ENCODE data around the gene SFXN5.

The SFXN5 gene

DNA sequence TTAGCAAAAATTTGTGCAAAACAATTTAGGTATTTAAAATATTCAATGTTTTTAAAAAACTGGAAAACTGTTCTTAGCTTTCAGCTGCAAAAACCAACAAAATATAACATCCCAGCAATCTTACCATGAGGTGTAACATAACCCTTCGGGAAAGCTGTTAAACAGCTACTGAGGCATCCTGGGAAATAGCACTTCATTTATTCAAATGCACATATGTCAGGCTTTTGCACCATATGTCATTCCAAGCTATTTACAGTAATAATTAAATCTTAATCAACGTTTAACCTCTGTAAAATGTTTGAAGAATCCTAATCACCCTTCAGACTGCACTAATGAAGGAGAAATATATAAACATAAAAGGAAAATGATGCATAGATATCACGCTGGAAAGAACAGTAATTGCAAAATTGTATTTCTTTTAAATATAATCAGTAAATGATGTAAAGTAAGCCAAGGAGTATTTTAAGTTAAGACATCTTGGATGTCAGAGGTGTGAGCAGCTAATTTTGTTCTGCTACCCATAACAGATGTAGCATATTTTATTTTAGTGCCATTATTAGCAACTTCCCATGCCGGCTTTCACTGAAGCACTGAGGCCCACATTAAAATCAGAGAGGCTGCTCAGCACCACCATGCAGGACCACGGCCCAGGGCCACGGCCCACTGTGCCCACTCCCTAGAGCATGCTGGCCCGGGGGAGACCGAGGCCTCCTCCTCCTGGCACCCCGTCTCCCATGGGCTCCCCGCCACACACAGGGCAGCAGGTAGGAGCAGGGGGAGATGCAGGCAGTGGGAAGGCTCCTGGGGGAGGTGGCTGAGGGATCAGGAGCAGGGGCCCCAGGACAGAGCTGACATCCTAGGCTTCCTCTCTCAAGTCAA is 123.3 kb downstream of the SFXN5 start:
- TF ChIP-seq, protein P1, sequence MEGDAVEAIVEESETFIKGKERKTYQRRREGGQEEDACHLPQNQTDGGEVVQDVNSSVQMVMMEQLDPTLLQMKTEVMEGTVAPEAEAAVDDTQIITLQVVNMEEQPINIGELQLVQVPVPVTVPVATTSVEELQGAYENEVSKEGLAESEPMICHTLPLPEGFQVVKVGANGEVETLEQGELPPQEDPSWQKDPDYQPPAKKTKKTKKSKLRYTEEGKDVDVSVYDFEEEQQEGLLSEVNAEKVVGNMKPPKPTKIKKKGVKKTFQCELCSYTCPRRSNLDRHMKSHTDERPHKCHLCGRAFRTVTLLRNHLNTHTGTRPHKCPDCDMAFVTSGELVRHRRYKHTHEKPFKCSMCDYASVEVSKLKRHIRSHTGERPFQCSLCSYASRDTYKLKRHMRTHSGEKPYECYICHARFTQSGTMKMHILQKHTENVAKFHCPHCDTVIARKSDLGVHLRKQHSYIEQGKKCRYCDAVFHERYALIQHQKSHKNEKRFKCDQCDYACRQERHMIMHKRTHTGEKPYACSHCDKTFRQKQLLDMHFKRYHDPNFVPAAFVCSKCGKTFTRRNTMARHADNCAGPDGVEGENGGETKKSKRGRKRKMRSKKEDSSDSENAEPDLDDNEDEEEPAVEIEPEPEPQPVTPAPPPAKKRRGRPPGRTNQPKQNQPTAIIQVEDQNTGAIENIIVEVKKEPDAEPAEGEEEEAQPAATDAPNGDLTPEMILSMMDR (IDR thresholded peaks at IDR 0.05; ENCODE audit: control extremely low read depth, extremely low read depth, low read depth, missing control alignments) = no peak
- no peak for DNase-seq (ENCODE audit: extremely low spot score)
- ChIA-PET POLR2A (no interaction called here), CTCF (interaction anchor here (1.0 to 2.0 kb wide), 7 partner anchors 8 to 230 kb away, joined by 3 to 9 read pairs (median 4); no protein-coding TSS in a partner anchor)

DNA sequence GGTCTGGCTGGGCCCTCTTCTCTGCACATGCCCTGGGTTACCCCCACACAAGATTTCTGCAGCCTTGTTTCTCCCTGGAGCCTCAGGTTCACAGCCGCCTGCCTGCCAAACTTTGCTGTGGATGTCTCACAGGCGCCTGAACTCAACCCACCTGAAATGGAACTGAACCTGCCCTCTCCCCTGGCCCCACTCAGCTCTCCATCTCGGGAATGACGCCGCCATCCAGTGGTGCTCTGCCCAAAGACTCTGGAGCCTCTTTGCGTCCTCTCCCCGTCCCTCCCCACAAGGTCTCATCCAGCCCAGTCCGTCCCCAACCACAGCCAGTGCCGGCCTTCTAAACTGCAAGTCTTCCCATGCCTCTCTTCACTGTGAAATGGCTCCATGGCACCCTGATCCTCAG is 125.0 kb downstream of the SFXN5 start:
- CTCF ChIA-PET = interaction anchor here (1.1 to 1.7 kb wide), 3 partner anchors 27 to 54 kb away, joined by 3 to 9 read pairs (median 4); no protein-coding TSS in a partner anchor
- POLR2A ChIA-PET = no interaction called here
- TF ChIP-seq, protein P1 (IDR thresholded peaks at IDR 0.05; ENCODE audit: control extremely low read depth, extremely low read depth, low read depth, missing control alignments) = no peak
- DNase-seq (ENCODE audit: extremely low spot score) = no peak

DNA sequence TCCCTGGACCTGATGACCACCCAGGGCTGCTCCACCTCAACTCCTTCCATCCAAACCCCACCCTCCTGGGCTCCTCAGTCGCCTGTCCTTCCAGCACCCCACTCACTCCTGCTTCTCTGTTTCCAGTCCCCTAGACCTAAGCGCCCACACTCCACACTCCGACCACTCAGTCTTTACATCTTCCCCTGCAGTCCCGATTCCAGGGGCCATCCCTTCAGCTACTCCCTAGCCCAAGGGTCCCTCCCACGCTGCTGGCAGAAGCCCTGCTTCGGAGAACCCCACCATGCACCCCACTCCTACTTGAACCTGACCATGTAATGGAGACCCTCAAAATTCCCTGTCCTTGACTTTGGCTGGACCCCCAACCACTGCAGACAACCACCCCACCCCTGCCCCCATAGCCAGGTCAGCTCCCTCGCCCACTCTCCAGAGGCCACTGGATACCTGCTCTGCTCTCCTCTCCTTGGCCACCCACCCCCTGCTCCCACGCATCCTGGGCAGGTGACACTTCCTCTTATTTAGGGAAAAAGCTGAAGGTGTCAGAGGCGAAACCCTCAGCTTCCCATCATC is 126.0 kb downstream of the SFXN5 start:
- CTCF ChIA-PET = no interaction called here
- no peak for DNase-seq (ENCODE audit: extremely low spot score)
- POLR2A ChIA-PET = no interaction called here
- TF ChIP-seq, protein P1 (IDR thresholded peaks at IDR 0.05; ENCODE audit: control extremely low read depth, extremely low read depth, low read depth, missing control alignments) = no peak

DNA sequence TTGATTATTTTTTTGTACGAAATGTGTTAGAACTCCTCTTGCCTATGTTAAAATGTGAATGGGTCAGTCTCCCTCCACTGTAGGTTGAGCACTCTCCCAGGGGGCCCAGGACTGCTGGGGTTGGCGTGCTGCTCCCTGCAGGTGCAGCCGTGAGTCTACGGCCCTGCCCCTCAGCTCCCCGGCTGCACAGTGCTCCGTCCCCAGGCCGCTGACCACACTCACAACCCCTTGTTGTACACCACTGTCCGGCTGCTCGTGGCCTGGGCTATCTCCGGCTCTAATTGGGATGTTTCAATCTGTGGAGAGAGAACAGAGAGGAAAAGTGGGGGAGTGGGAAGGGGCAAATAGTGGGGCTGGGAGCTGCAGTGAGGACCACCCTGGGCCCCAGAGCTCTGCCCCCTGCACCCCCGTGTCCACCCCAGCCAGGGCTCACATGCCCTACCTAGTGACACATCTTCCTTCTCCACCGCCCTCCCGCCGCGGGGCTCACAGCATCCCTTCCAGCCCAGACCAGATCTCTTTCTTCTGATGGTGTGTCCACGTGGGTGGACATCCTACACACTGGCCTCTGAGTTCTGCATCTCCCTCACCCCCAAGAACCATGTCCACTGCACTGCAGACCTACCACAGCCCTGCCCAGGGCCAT is 126.6 kb downstream of the SFXN5 start:
- TF ChIP-seq, protein P1 (IDR thresholded peaks at IDR 0.05; ENCODE audit: control extremely low read depth, extremely low read depth, low read depth, missing control alignments) = no peak
- DNase-seq (ENCODE audit: extremely low spot score) = no peak
- ChIA-PET POLR2A (no interaction called here), CTCF (interaction anchor here (0.8 kb wide), 1 partner anchor 232 kb away, joined by 3 read pairs; no protein-coding TSS in a partner anchor)

DNA sequence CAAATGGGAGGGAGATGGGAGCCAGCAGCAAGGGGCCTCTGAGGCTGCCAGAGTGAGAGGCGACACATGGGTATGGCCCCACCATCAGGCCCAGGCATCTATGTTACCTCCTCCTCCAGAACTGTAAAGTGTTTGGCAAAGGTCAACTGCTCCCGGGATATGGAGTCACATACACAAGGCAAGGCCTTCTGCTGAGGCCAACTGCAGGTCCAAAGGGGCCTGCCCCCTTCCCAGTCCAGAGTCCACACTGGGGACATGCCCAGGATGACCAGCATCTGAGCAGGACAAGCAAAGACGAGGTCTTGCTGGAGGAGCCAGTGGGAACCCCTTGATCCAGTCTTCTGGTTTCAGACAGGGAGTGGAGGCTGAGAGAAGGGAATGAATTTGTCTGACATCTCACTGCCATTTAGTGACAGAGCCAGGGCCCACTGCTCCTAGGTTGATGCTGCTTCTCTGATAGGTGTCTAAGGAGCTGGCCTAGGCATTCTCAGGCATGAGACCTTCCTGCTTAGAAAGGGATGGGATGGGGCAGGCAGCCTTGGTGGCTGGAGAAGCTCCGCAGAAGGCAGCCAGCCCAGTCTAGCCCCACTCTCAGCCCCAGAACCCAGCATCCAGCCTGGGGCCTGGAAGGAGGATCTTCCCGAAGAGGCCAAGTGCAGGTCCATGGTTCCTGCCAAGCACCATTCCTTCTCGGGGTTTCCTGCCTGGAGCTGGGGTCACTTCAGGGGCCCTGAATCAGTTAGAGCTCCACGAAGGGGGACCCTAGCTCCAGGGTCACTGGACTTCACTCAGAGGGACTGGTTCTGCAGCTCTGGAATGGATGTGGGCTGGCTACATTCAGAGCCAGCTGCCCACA is 127.7 kb downstream of the SFXN5 start:
- ChIA-PET CTCF (interaction anchor here (0.8 to 1.6 kb wide), 3 partner anchors 221 to 234 kb away, joined by 3 to 4 read pairs (median 3); no protein-coding TSS in a partner anchor), POLR2A (no interaction called here)
- no peak for DNase-seq (ENCODE audit: extremely low spot score)

More for the DNA sequence above, 127.7 kb downstream of the SFXN5 start:
- TF ChIP-seq, protein P1 (IDR thresholded peaks at IDR 0.05; ENCODE audit: control extremely low read depth, extremely low read depth, low read depth, missing control alignments) = no peak
